ENCODE measurements around the gene TREM1. TPM values are rescaled to one million over a fixed set of nuclear protein-coding genes. Genes with fewer than 3 reads are reported as not detected.

Gene TREM1
- total RNA-seq, 1 donor from 2014 or later = 0.38 TPM

GRCh38 chr6:41266541-41266940, 19.9 kb downstream of the TREM1 start:
- Mint-ChIP-seq H3K4me1 (ENCODE audit: unreplicated experiment) (no peaks in the 10 kb centered on the region), H3K4me3 (ENCODE audit: unreplicated experiment) (no peak overlapping the region), H3K27me3 (ENCODE audit: unreplicated experiment) (no peaks in the 10 kb centered on the region), H3K36me3 (ENCODE audit: low read depth, unreplicated experiment) (no peaks in the 10 kb centered on the region), H3K9me3 (ENCODE audit: unreplicated experiment) (no peaks in the 10 kb centered on the region), H3K27ac (ENCODE audit: unreplicated experiment) (no peak overlapping the region)
- no peak for TF ChIP-seq CTCF (IDR thresholded peaks at IDR 0.05; ENCODE audit: unreplicated experiment)
- DNase-seq (ENCODE audit: low spot score) = no peak

GRCh38 chr6:41263267-41263666, 23.2 kb downstream of the TREM1 start:
- H3K9me3 Mint-ChIP-seq (ENCODE audit: unreplicated experiment) = no peaks in the 10 kb centered on the region
- no peak overlapping the region for H3K4me3 Mint-ChIP-seq (ENCODE audit: unreplicated experiment)
- DNase-seq (ENCODE audit: low spot score) = no peak
- no peaks in the 10 kb centered on the region for H3K4me1 Mint-ChIP-seq (ENCODE audit: unreplicated experiment)
- TF ChIP-seq CTCF (IDR thresholded peaks at IDR 0.05; ENCODE audit: unreplicated experiment) = no peak
- no peaks in the 10 kb centered on the region for H3K36me3 Mint-ChIP-seq (ENCODE audit: low read depth, unreplicated experiment)
- no peaks in the 10 kb centered on the region for H3K27me3 Mint-ChIP-seq (ENCODE audit: unreplicated experiment)
- H3K27ac Mint-ChIP-seq (ENCODE audit: unreplicated experiment) = no peak overlapping the region

- Mint-ChIP-seq H3K27ac (ENCODE audit: unreplicated experiment) (no peak overlapping the region), H3K27me3 (ENCODE audit: unreplicated experiment) (no peaks in the 10 kb centered on the region), H3K4me1 (ENCODE audit: unreplicated experiment) (peaks cover 6% of the 10 kb centered on the region), H3K9me3 (ENCODE audit: unreplicated experiment) (no peaks in the 10 kb centered on the region), H3K4me3 (ENCODE audit: unreplicated experiment) (no peak overlapping the region), H3K36me3 (ENCODE audit: low read depth, unreplicated experiment) (no peaks in the 10 kb centered on the region)
- DNase-seq (ENCODE audit: low spot score) = no peak
- TF ChIP-seq CTCF (IDR thresholded peaks at IDR 0.05; ENCODE audit: unreplicated experiment) = no peak
Measured at GRCh38 chr6:41262401-41262800, 24.1 kb downstream of the TREM1 start.

- Mint-ChIP-seq H3K4me1 (ENCODE audit: unreplicated experiment) (peaks cover 20% of the 10 kb centered on the region), H3K36me3 (ENCODE audit: low read depth, unreplicated experiment) (no peaks in the 10 kb centered on the region), H3K27me3 (ENCODE audit: unreplicated experiment) (no peaks in the 10 kb centered on the region), H3K9me3 (ENCODE audit: unreplicated experiment) (no peaks in the 10 kb centered on the region), H3K27ac (ENCODE audit: unreplicated experiment) (no peak overlapping the region), H3K4me3 (ENCODE audit: unreplicated experiment) (no peak overlapping the region)
- TF ChIP-seq CTCF (IDR thresholded peaks at IDR 0.05; ENCODE audit: unreplicated experiment) = no peak
- DNase-seq (ENCODE audit: low spot score) = no peak
Measured at GRCh38 chr6:41258196-41258493, 28.3 kb downstream of the TREM1 start.

GRCh38 chr6:41257369-41258195, 28.9 kb downstream of the TREM1 start:
- TF ChIP-seq CTCF (IDR thresholded peaks at IDR 0.05; ENCODE audit: unreplicated experiment) = no peak
- H3K4me1 Mint-ChIP-seq (ENCODE audit: unreplicated experiment) = peaks cover 20% of the 10 kb centered on the region

More at GRCh38 chr6:41257369-41258195, 28.9 kb downstream of the TREM1 start:
- H3K9me3 Mint-ChIP-seq (ENCODE audit: unreplicated experiment) = no peaks in the 10 kb centered on the region
- no peaks in the 10 kb centered on the region for H3K27me3 Mint-ChIP-seq (ENCODE audit: unreplicated experiment)
- DNase-seq (ENCODE audit: low spot score) = no peak
- H3K4me3 Mint-ChIP-seq (ENCODE audit: unreplicated experiment) = no peak overlapping the region
- H3K27ac Mint-ChIP-seq (ENCODE audit: unreplicated experiment) = no peak overlapping the region
- no peaks in the 10 kb centered on the region for H3K36me3 Mint-ChIP-seq (ENCODE audit: low read depth, unreplicated experiment)

All from endothelial cell (in vitro differentiated cells).